Activated T-helper 1 cell treated with anti-CD3 and anti-CD28 coated beads, Interleukin-2, amount 50 U/mL, for 16 hours (primary cell): ENCODE data around the gene CHCHD4.

ENCODE experiments used
- DNase-seq, 2 donors: peaks; one replicate each; pipeline ENCODE4 v3.0.0-alpha.2; 2020; ENCODE audit warnings: low read depth in 1 of 2, low spot score in 1 of 2

The CHCHD4 gene

DNA sequence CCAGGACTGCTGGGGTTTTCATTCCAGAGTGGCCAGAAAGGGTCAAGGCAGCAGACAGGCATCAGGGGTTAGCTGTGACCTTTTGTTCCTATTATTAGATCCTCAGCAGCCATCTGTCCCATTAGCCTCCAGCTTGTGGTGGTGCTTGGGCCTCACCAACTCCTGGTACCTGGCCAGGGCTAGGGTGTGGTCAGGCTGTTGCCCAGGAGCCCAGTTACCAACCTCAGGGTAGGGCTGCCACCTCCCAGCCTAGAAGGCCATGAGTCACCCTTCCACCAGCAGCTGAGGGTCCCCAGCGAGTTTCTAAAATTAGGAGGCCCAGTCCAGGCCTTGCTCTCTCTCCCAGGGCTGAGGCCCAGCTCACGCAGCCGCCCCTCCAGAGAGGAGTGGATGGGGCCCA is 12.3 kb upstream of the CHCHD4 start:
- DNase-seq: no peak

DNA sequence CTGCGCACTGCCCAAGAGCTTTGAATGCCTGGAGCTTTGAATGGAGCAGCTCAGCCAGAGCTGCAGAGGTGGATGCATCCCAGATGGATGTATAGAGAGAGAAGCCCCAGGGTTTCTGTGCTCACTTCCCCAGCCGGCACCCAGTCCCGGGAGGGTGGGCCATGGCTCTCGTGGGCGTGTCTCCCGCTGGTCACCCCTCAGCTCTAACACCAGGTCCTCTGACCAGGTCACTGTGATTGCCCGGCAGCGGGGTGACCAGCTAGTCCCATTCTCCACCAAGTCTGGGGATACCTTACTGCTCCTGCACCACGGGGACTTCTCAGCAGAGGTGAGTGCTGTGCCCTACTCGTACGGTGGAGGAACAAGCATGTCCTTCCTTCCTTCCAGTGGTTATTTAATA is 10.9 kb upstream of the CHCHD4 start:
- no peak for DNase-seq

DNA sequence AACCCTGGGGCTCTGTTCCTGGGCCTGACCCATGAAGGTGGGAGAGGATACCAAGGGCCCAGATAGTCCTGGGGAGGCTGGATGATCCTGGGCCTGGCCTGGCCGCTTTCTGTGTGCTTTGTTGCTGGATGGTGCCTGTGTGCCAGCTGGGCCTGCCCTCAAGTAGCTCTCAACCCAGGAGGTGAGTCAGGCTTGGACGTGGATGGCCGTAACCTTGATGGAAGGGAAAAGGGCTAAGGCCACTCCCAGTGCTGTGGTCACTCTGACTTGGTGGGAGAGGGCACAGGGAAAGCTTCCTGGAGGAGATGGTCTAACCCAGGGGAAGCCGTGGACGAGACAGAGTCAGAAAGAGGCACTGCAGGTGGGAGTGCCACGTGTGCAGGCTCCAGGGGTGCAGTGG is 9.6 kb upstream of the CHCHD4 start:
- no peak for DNase-seq

DNA sequence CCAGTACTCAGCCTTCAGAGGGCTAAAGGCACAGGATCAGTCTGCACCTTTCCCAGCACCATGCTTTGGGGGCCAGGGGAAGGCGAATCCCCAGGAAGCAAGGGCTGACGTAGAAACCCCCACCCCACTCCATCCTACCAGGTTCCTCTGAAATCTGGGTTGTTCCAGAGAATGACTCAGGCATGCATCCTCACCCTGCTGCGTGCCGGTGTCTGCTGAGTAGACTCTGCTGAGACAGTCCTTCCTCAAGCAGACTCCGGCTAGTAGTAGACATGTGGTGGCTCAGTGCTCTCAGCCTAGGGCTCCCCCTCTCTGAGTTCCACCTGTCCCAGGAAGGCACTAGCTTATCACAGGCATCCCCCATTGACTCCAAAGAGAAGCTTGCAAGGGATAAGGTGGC is 9.2 kb upstream of the CHCHD4 start:
- DNase-seq: no peak

DNA sequence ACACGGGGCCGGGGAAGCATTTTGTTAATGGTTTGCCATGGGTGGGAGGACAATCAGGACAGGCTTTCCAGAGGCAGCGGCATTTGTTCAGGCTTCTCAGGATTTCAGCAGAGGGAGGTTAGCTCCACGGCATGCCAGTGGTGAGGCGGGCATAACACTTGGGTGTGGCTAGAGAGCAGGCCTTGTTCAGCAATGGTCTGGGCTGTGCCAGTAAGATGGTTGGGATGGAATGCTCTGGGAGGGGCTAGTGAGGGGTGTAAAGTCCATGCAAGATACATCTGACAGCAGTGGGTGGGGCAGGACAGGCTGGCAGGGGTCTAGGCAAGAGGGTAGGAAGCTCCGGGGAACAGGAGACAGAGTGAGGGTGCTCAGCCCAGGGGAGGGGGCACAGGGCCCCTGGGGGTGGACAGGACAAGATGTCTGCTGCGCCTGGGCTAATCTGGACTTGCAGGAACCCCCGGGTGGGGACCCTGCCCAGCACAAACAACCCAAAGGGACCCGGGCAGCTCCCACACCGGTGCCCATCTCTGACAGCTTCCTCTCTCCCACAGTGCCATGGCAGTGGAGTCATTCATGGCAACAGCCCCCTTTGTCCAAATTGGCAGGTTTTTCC is 8.6 kb upstream of the CHCHD4 start:
- DNase-seq: no peak

DNA sequence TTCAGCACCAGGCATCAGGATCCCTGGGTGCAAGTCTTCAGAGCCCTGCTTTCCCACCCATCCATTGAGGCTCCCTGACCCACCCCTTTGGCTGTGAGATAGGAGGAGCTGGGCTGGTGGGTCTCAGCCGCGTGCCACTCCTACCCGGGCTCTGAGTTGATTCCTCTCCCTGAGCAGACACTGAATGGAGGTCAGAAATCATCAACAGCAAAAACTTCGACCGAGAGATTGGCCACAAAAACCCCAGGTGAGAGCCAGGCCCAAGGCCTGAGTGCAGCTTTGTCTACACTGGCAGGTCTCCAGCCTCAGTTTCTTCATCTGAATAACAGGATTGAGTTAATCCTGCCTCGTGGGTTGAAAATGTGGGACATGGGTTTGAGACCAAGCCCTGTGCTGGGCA is 8.0 kb upstream of the CHCHD4 start:
- DNase-seq: no peak

DNA sequence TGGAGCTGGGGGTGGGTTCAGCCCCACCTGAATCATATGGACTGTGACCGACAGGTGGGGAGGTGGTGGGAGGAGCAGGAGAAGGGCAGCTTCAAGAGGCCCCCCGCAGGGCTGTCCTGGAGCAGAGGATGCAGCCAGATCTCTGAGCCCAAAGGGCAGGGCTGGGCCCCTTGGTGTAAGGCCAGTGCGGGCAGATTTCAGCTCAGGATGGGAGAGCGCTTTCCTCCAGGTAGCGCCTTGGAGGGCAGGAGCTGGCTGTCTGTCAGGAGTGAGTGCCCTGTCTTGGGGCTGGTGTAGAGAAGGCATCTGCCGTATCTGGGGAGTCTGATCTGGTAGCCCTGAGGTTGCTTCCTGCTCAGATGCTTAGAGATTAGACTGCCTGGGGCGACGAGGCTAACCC is 7.5 kb upstream of the CHCHD4 start:
- DNase-seq: no peak

DNA sequence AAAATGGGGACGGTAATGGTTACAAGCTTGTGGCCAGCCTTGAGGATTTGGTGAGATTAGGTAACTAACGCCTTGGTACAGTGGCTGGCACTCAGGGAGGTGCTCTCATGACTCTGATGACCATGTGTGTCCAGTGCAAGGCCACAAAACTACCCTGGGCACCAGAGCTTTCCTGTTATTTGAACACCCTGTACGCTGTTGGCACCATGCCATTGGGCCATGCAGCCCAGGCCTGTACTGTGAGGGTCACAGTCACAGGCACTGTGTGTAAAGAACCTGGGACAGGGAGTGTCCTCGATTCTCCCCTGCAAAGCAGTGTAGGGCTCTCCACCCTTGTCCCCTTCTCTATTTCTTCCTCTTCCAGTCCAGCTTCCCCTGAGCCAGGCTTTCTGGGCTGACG is 6.5 kb upstream of the CHCHD4 start:
- no peak for DNase-seq

DNA sequence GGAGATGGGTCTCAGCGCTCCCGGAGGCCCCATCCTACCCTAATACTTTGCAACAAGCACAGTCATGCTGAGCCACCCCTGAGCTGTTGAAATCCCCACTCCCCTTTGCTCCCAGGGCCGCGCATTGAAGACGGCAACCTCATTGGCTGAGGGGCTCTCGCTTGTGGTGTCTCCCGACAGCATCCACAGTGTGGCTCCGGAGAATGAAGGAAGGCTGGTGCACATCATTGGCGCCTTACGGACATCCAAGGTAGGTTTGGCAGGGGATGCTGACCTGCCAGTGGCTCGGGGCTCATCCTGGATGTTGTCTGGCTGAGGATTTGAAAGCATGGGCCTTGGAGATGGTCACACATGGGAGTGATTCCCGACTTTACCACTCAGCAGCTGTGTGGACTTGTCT is 6.0 kb upstream of the CHCHD4 start:
- DNase-seq: no peak

DNA sequence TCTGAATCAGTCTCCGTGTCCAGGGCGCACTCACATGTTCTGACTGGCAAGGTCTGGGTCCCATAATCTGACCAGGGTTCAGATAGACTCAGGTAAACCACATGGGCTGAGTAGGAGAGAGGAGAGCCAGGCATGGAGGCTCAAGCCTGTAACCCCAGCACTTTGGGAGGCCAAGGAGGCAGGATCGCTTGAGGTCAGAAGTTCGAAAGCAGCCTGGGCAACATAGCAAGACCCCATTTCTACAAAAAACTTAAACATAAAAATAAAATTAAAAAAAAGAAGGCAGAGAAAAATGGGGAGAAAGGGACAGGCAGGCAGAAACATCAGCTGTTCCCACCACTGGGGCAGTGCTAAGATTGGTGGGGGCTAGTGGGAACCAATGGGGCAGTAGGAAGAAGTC is 5.6 kb upstream of the CHCHD4 start:
- no peak for DNase-seq

DNA sequence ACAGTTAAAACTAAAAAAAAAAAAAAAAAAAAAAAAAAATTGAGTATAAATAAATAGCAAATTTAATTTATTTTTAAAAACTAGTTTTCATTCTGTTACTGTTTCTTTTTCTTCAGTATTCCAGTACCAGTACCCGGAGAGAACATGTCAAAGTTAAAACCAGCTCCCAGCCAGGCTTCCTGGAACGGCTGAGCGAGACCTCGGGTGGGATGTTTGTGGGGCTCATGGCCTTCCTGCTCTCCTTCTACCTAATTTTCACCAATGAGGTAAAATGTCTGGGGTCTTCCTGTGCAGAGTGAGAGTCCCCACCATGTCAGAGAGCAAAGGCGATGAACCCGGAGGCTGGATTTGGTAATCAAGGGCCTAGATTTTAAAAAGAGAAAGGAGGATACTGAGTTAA is 4.6 kb upstream of the CHCHD4 start:
- DNase-seq: no peak

DNA sequence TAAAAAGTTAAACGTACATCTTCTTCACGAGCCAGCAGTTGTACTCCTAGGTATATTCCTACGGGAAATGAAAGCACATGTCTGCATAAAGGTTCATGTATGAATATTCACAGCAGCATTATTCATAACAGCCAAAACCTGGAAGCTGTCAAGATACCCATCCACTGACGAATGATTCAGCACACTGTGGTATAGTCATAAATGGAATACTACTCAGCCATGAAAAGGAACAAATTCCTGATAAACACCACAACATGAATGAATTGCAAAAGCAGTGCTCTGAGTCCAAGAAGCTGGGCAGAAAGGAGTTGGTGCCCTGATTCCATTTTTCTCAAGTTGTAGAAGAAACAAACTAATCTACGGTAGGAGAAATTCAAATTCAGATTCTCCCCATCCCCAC is 4.1 kb upstream of the CHCHD4 start:
- DNase-seq: no peak

DNA sequence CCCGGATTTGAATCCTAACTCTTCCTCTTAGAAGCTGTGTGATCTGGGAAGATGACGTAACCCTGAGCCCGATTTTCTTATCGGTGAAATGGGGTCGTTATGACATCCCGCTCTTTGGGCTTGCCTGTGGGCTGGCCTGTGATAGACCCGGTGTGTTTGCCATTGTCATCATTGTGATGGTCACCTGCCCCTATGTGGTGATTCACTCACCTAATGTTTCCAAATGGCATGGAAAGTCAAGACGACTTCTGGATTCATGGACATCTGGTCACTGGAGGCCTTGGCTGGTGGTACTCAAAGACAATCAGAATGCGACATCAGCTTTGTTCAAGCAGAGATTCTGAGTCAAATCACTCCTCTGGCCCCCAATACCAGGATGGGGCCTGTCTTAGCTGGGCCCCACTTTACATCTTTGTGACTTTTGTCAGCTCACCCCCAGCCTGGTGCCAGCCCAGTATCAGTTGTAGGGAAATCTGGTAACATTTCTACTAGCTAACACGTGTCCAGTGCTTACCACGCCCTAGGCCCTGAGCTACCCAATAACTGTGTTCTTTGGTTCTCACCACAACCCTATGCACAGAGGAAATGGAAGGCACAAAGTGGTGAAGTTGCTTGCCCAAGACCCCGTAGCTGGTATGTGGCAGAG is 3.0 kb upstream of the CHCHD4 start:
- no peak for DNase-seq

DNA sequence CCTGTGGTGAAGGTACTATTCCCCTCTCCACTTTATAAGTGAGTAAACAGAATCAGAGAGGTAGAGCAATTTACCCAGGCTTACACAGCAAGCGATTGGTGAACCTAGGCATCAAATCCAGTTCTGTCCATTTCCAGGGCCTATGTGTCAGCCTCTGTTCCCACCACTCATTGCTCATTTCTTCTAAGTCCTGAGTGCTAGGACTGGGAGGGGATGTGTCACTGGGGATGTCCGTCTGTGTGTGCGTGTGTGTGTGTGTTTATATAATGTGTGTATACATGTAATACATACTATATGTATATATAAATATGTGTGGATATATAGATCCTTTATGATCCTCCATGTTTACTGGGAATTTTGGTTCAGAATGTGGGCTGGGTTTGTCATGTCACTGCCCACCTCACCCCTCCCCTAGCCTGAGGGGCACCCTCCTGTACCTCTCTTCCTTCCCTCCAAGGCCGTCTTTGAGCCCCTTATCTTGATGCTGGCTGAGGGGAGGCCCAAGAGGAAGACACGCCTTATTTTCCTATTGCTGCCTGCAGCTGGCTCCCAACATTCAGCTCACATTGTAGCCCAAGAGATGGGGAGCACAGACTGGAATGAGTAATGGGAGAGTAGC is 2.3 kb upstream of the CHCHD4 start:
- DNase-seq: no peak

DNA sequence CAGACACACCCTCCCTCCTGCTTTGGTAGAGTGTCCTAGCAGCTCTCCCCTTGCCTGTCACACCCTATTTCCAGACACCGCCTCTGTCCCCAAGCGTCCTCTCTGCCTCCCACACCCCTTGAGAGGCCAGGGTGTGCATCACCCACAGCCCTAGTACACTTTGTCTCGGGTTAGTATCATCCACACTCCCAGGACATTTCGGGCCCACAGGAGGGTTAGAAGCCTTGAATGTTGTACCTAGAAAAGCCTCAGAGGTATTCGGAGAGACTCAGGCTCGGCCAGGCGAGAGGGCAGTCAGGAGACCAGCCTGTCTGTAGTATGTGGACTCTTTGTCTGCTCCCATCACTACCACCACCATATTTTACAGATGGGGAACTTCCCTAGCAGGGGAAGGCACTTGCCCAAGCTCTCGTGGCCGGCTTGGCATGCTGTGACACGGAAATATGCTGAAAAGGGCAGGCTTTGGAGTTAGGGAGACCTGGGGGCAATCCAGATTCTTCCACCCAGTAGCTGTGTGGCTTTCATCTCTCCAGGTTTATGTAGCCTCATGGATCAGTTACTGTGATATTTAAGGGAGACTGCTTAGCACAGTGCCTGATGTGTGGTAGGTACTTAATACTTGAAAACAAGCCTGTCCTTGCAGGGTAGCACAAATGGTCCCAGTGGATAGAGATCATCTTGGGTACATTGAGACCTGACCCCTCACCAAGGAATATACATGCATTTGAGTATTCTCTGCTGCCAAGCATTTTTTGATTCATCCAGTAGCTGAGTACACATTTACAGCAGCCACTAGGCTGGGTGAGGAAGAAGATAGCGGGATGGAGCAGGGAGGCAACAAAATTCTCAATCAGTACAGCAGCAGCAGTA is 1.6 kb upstream of the CHCHD4 start:
- DNase-seq: no peak

DNA sequence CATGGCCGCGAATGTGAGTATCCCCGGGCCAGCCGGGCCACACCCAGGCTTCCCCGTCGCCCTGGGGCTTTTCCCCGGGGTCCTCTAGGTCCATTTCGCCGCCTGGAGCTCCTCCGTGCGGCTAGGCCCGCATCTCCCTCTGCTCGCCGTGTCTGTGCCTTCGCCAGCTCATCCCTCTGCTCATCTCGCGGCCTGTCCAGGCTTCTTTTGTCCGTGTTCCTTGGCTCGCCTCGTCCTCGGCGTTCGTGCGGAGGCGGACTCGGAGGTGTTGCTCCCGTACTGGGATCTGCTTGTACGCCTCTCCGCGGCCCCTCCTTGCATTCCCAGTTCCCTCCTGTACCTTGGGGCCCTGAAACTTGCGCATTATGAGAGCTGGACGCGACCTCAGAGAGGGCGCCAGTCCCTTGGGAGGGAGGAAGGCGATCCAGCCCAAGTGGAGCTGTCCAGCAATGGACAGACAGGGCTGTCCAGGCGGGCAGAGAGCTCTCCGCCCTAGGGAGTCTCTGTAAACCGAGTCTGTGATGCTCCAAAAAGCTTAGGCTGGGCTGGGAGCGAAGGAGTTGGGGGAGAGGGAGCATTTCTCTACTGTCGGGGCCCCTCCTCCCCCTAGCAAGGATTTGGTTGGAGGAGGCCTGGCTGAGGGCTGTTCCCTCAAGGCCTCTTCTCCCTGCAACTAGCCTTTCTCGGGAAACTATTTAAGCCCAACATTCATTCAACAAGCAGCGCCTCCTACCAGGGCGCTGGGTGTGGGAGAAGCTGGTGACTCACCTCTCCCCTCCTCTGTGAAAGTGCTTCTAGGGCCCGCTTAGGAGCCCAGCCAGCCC is 735 bp upstream of the CHCHD4 start:
- peak; percentile 35 to 46 for DNase-seq

DNA sequence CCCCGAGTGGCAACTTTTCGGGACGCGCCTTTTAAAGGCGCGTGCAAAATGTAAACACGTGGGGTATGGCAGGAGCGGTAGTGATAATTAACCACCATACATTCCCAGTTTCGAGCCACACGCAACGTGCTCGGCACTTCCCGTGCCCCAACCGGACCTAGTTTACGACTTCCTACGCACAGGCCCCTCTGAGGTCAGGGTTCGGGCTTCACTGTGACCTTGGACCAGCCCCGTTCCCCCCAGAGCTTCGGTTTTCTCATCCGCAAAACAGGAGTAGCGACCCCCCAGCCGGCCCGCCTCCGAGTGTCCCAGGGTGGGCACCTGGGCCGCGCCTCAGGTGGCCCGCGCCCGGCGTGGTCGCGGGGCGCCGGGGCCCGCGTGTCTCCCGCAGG is 451 bp downstream of the CHCHD4 start:
- peak; percentile 33 to 39 for DNase-seq

DNA sequence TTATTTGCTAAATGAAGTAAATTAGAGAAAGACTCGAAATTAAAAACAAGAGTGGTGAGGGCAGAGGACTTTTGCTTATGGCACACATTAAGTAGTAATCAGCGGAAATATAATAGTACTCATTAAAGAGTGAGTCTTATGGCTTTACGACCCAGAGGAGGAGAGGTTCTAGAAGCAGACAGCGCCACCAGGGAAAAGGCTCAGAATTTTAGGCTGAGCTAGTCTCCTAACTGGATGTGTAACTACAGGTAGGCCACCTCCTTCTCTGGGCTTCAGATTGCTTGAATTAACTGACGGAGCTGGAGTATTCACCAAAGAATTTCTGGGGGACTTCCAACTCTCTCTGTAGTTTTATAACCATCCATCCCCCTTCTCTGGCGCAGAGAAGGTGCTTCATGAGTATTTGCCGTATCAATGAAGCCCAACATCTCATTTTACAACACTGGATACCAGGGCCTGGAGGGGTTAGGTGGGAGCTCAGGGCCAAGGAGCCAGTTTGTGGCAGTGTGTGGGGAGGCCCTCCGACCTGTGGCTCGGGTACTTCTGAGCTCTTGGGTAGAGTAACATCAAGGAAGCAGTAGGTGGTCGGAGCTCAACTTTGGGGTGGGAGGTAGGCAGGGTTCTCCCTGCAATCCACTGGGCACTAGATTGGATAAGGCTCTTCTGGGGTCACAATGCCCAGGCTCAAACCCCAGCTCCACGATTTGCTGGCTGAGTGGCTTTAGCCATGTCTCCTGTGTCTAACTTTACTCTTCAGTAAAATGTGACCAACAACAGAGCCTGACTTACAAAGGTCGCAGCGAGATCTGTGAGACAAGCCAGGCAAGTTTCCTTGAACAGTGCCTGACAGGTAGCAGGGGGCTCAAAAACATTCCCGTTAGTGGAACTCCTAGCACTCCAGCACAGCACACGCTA is 1.1 kb downstream of the CHCHD4 start:
- no peak for DNase-seq

DNA sequence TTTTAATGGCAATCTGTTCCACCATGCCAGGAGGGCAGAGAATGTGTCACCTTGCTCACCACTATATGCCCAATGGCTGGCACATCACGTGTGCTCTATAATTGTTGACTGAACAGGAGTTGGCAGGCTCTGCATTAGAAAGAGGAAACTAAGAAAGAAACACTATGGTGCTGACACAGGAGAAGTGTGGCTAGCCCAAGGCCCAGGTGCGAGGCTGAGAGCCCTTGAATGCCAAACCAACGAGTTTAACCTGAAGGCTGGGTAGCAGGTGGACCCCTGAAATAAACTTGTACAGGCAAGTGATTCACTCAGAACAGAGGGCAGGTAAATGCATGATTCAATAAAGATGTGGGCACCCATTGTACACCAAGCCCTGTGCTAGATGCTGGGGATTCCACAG is 2.4 kb downstream of the CHCHD4 start:
- no peak for DNase-seq

DNA sequence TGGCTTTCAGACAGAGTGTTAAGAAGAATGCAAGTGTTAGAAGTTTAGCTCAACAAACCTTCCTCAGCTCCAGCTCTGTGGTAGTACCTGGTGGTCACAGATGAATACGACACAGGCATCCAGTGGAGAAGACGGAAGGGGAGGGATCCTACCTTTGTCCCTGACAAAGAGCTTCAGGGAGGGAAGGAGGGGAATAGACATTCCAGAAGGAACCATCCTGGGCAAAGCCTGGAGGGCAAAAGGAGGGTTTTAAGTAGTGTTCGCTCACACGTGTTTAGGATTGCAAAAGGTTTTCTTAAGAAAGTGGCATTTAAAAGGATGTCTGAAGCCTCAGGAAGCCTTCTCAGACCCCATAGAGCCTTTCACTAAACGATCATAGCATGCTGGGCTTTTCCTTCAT is 2.8 kb downstream of the CHCHD4 start:
- no peak for DNase-seq
